BLaER1 (cell line): ENCODE measurements around the gene MRRF.
A peak's percentile ranks its signal among the peaks of the same experiment; 100 is the strongest.
"Not testable (repeated sequence)": the region's sequence is repeated elsewhere in the genome, so short reads cannot be mapped to it uniquely, and the experiment has no call there.

Experiments used
- H3K27ac ChIP-seq: shearing (Covaris generic); formaldehyde crosslinking; 2 replicates; pipeline ENCODE4 v1.8.1; 2022
- H3K27me3 ChIP-seq: shearing (Covaris generic); formaldehyde crosslinking; 2 replicates; pipeline ENCODE4 v1.8.1; 2022
- H3K36me3 ChIP-seq: shearing (Covaris generic); formaldehyde crosslinking; 2 replicates; pipeline ENCODE4 v1.8.1; 2022
- H3K4me1 ChIP-seq: shearing (Covaris generic); formaldehyde crosslinking; 2 replicates; pipeline ENCODE4 v1.8.1; 2022
- H3K4me2 ChIP-seq: shearing (Covaris generic); formaldehyde crosslinking; 2 replicates; pipeline ENCODE4 v1.8.1; 2022
- H3K4me3 ChIP-seq: shearing (Covaris generic); formaldehyde crosslinking; 2 replicates; pipeline ENCODE4 v1.8.1; 2022
- H3K9ac ChIP-seq: shearing (Covaris generic); formaldehyde crosslinking; 2 replicates; pipeline ENCODE4 v1.8.1; 2022
- H3K9me3 ChIP-seq: shearing (Covaris generic); formaldehyde crosslinking; 2 replicates; pipeline ENCODE4 v1.8.1; 2022
- H4K20me1 ChIP-seq: shearing (Covaris generic); formaldehyde crosslinking; 2 replicates; pipeline ENCODE4 v1.8.1; 2022
- Cebpa-rat ChIP-seq: shearing (Covaris generic); IDR thresholded peaks from 2 replicates; pipeline ENCODE4 v1.8.1; 2022

Gene MRRF

DNA sequence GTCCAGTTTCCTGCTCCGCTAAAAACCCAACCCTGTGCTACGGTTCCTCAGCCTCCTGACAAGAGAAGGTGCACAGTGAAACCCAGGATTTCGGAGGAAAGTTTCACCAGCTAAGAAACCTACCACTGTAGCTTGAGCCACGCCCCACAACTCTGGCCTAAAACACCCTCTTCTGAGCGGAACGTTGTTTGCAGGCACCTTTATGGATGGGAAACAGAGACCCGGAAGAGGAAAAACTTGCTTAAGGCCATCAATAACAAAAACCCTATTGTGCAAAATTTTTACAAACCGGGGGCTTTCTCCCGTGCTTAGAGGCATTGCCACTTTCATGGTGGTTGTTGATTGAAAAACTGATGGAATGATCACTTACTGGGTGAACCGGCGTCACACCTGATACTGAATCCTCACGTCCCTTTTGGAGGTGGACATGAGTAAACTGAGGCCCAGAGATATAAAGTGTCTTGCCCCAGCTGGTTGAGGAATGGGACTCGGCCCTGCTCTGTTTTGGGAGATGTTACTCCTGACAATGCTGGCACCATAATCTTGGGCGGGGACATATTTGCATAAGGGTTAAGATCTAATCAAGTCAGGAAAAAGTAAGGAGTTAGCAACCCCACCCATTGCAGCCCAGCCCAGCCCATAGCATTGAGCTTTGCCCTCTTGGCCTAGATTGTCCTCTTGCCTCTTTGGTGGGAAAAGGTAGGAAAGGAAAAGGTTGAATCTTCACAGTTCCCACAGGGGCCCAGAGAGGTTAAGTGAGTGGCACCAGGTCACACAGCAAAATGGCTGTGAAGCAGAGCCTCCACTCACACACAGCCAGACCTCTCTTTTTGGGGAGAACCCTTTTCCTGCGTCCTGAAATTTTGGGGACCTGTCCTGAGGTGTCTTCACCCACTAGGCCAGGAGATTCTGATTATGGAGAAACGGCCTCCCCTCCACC lies 82.9 kb downstream of the MRRF start:
- TF ChIP-seq Cebpa-rat, result no peak
- H3K27ac ChIP-seq, result peak overlapping the region; percentile 66
- H3K36me3 ChIP-seq, result no peaks in the 10 kb centered on the region
- H4K20me1 ChIP-seq, result no peaks in the 10 kb centered on the region
- peaks cover 28% of the 10 kb centered on the region for H3K4me1 ChIP-seq
- H3K4me3 ChIP-seq, result peak overlapping the region; percentile 68
- H3K4me2 ChIP-seq, result peak overlapping the region; percentile 93
- peaks cover 2% of the 10 kb centered on the region; the same call in 1 of the 2 replicates for H3K9me3 ChIP-seq
- H3K9ac ChIP-seq, result peak overlapping the region; percentile 73
- H3K27me3 ChIP-seq, result peaks cover 32% of the 10 kb centered on the region

DNA sequence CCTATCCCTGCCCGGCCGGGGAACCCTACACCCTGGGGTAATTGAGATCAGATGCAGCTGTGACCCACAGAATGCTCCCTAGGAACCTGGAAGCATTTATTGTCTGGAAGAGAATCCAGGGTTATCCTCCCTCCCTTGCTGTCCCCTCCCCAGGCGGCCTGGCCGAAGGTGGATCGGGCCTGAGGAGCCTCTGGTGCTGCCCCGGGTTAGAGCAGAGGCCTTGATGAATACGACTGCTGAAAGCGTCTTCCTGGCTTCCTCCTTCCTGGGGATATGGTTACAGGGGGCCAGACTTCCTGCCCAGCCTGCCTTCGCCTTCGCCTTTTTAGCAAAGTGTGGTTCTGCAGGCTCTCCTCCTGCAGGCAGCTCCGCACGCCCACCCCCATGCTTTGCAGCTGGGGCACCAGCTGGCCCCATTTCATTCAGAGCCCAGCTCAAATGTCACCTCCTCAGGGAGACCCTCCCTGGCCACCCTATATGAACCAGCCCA lies 83.7 kb downstream of the MRRF start:
- Histone ChIP-seq H3K4me2 (peak overlapping the region; percentile 93), H3K4me1 (peaks cover 28% of the 10 kb centered on the region), H4K20me1 (no peaks in the 10 kb centered on the region), H3K27ac (peak overlapping the region; percentile 43; the same call in 1 of the 2 replicates), H3K9ac (no peak overlapping the region), H3K36me3 (no peaks in the 10 kb centered on the region), H3K27me3 (peaks cover 32% of the 10 kb centered on the region), H3K9me3 (peaks cover 9% of the 10 kb centered on the region), H3K4me3 (no peak overlapping the region)
- TF ChIP-seq Cebpa-rat, result no peak

DNA sequence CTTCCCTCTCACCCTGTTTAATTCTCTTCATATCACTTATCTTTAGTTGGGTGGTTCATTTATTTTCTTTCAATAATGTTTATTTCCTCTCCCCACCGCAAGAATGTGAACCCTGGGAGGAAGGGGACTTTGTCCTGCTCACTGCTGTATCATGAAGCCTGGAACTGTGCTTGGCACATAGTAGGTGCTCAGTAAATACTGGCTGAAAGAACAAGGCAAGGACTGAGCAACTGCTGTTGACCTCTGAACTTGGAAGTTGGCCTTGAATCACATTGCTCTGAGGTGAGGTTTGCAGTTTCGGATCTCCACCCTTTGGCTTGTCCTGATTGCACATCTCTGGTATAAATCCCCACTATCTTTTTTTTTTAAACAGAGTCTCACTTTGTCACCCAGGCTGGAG lies 84.1 kb downstream of the MRRF start:
- no peak for TF ChIP-seq Cebpa-rat
- peak overlapping the region; percentile 93 for H3K4me2 ChIP-seq
- H3K27ac ChIP-seq, result no peak overlapping the region
- H3K9ac ChIP-seq, result no peak overlapping the region
- peaks cover 14% of the 10 kb centered on the region for H3K9me3 ChIP-seq
- H3K4me1 ChIP-seq, result peaks cover 28% of the 10 kb centered on the region
- H4K20me1 ChIP-seq, result no peaks in the 10 kb centered on the region
- no peaks in the 10 kb centered on the region for H3K36me3 ChIP-seq
- H3K4me3 ChIP-seq, result no peak overlapping the region
- H3K27me3 ChIP-seq, result peaks cover 32% of the 10 kb centered on the region

DNA sequence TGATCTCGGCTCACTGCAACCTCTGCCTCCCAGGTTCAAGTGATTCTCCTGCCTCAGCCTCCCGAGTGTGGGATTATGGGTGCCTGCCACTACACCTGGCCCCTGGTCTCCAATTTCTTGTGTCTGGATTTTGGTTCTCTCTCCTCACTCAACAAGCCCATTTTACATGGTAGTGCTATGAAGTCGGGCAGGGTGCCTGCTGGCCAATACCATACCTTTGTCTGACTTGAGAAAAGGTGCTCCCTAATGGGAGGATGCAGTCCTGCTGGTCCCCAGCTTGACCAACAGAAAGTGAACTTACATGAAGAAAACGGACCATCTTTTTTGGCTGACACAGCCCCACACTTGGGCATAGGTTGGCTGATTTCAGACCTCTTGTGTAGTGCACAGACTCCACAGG lies 84.5 kb downstream of the MRRF start:
- Histone ChIP-seq H3K4me3 (no peak overlapping the region), H3K36me3 (no peaks in the 10 kb centered on the region), H3K4me2 (no peak overlapping the region), H3K9me3 (peaks cover 14% of the 10 kb centered on the region), H3K27me3 (peaks cover 32% of the 10 kb centered on the region), H3K4me1 (peaks cover 28% of the 10 kb centered on the region), H4K20me1 (no peaks in the 10 kb centered on the region), H3K9ac (no peak overlapping the region), H3K27ac (no peak overlapping the region)
- no peak for TF ChIP-seq Cebpa-rat

DNA sequence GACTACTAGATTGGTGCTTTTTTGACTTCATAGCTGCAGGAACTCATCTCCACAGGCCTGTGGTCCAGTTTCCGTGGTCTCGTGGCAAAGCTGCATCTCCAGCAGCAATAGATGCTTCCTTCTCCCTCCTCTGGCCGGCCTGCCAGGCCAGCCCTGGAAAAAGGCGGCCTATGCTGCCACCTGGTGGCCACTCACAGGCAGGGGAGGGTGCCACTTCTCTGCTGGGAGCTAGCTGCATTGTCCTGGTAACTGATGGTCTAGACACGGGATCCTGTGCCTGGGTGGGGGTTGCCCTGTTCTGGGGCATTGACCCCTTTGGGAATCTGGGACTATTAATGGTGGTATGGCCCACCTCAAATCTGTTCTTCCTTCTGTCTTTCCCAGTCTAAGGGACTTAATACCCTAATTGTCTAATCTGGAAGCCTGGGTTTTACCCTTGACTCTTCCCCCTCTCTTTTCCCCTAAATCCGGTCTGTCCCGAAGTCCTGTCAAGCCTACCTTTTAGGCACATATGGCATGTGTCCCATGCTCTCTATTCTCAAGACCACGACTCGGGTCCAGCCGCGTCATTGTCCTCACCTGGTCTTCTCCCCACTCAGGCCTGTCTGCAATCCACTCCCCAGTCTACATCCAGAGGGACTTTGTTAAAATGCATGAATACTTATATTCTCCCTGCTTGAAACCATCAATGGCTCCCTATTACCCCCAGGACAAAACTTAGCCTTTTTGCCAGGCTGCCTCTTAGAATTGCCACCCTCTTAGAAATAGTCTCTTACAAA lies 86.1 kb downstream of the MRRF start:
- no peaks in the 10 kb centered on the region for H4K20me1 ChIP-seq

DNA sequence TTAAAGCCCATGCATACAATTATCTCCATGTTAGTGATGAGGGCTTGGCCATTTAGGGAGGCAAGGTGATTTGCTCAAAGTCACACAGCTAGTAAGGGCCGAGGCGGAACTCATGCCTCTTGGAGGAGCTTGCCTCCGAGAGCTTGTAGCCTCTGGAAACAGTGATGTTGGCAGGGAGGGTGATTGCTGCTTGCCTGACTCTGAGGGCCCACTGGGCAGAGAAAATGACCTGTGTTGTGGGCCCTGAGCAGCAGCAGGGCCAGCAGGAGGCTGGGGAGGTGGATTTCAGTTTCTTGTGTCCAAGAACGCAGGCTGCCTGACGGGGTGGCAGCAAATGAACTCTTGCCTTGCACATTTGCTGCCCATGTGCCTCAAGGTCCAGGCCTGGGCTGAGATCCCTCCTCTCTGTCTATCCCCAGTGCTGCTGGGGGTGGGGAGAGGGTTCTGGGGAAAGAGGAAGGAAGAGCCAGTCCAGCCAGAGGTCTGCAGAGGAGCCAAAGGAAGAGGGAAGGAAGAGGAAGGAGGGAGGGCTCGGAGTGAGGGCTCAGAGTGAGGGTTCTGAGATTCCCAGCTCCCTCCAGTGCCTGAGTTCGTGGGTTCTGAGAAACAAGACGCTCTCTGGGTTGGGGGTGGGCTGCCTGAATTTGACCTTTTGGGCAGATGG lies 90.0 kb downstream of the MRRF start:
- H3K9me3 ChIP-seq, result peaks cover 26% of the 10 kb centered on the region
- TF ChIP-seq Cebpa-rat, result no peak
- no peak overlapping the region for H3K4me3 ChIP-seq
- H3K4me2 ChIP-seq, result no peak overlapping the region
- no peak overlapping the region for H3K9ac ChIP-seq
- H3K27me3 ChIP-seq, result no peaks in the 10 kb centered on the region
- H3K36me3 ChIP-seq, result no peaks in the 10 kb centered on the region
- no peak overlapping the region for H3K27ac ChIP-seq
- H3K4me1 ChIP-seq, result no peaks in the 10 kb centered on the region
- H4K20me1 ChIP-seq, result no peaks in the 10 kb centered on the region

More for the DNA sequence above, 86.1 kb downstream of the MRRF start:
- no peak overlapping the region for H3K27ac ChIP-seq
- H3K9ac ChIP-seq, result no peak overlapping the region
- H3K36me3 ChIP-seq, result no peaks in the 10 kb centered on the region
- no peak overlapping the region for H3K4me3 ChIP-seq
- H3K4me2 ChIP-seq, result no peak overlapping the region
- H3K9me3 ChIP-seq, result peaks cover 14% of the 10 kb centered on the region
- no peak for TF ChIP-seq Cebpa-rat
- H3K27me3 ChIP-seq, result peaks cover 28% of the 10 kb centered on the region
- peaks cover 28% of the 10 kb centered on the region for H3K4me1 ChIP-seq

DNA sequence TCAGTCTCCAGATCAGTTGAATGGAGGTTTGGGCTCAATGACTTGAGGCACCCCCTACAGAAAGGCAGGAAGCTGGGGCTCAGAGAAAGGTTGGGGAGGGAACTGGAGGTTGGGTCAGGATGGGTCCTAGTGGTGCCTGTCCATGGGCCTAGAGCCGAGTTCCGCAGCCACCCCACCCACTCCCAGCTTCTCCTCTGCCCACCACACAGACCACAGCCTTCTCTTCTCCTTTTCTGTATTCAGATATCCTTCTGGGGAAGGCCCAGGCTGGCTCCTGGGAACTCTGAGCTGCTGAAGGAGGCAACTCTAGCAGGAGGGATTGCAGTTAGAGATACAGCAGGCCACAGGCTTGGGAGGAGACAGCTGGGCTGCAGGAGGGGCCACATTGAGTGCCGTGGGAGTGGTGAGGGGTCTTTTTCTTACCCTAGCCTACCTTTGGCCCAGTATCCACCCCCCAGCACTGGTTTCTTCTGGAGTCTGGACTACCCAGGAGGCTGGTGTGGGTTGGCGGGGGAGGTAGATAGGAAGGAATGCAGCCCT lies 90.7 kb downstream of the MRRF start:
- no peak overlapping the region for H3K27ac ChIP-seq
- no peak overlapping the region for H3K4me3 ChIP-seq
- no peak overlapping the region for H3K9ac ChIP-seq
- H3K4me1 ChIP-seq, result no peaks in the 10 kb centered on the region
- TF ChIP-seq Cebpa-rat, result no peak
- no peaks in the 10 kb centered on the region for H3K27me3 ChIP-seq
- no peaks in the 10 kb centered on the region for H3K36me3 ChIP-seq
- no peak overlapping the region for H3K4me2 ChIP-seq
- H4K20me1 ChIP-seq, result no peaks in the 10 kb centered on the region
- peaks cover 26% of the 10 kb centered on the region for H3K9me3 ChIP-seq

DNA sequence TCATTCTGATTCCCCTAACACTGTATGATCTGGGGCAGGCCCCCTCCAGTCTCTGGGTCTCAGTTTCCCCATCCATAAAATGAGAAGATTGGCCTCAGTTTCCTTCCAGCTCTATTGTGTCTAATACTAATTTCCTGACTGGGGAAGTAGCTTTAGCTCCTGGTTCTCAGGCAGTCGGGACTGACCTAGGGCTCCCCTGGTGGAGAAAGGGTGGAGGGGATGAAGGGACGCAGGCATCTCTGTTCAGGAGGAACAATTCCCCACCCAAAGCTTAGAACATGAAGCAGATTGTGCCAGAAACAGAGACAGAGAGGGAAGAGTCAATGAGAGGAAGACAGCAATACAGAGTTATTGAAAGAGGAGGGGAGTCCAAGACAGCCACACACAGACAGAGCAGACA lies 91.9 kb downstream of the MRRF start:
- no peaks in the 10 kb centered on the region for H3K36me3 ChIP-seq
- H3K27ac ChIP-seq, result no peak overlapping the region
- 0 out of 2 replicates have a peak, but pooled peaks cover 4% of the 10 kb centered on the region for H3K4me1 ChIP-seq
- no peaks in the 10 kb centered on the region for H3K27me3 ChIP-seq
- H3K4me3 ChIP-seq, result no peak overlapping the region
- no peaks in the 10 kb centered on the region for H4K20me1 ChIP-seq
- H3K4me2 ChIP-seq, result no peak overlapping the region
- peaks cover 26% of the 10 kb centered on the region for H3K9me3 ChIP-seq
- no peak overlapping the region for H3K9ac ChIP-seq
- TF ChIP-seq Cebpa-rat, result no peak

DNA sequence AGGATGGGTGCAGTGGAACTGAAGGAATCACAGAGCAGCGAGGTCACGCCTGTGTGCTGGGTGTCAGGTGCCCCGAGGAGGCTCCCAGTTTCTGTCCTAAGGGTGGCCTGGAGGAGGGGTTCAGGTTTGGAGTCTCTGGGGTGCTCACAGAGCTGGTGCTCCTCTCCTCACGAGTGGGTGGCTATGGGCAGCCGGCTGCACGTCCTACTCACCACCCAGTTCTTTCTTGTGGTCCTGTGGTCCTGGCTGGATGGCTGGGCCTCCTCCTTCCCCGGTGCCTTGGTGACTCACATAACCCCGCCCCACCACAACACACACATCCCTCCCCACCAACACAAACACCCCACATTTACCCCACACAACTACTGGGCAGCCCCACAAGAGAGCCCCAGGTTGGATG lies 96.2 kb downstream of the MRRF start:
- Histone ChIP-seq H3K36me3 (no peaks in the 10 kb centered on the region), H3K27me3 (no peaks in the 10 kb centered on the region), H3K4me2 (no peak overlapping the region), H3K4me3 (no peak overlapping the region), H3K4me1 (peaks cover 5% of the 10 kb centered on the region), H4K20me1 (no peaks in the 10 kb centered on the region), H3K27ac (no peak overlapping the region), H3K9me3 (peaks cover 12% of the 10 kb centered on the region), H3K9ac (no peak overlapping the region)
- no peak for TF ChIP-seq Cebpa-rat

DNA sequence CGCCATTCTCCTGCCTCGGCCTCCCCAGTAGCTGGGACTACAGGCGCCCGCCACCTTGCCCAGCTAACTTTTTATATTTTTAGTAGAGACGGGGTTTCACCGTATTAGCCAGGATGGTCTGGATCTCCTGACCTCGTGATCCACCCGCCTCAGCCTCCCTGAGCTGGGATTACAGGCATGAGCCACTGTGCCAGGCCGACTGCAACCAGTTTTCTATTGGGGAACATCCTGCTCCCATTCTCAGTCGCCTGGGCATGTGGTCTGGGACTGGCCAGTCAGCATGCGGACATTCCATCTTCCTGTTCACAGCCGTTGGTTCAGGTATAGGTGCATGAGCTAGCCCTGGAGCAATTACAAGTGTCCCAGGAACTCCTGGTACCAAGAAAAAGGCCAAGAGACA lies 98.4 kb downstream of the MRRF start:
- peaks cover 24% of the 10 kb centered on the region for H3K4me1 ChIP-seq
- H3K9me3 ChIP-seq, H3K36me3 ChIP-seq, H4K20me1 ChIP-seq, H3K4me2 ChIP-seq, H3K9ac ChIP-seq, H3K27ac ChIP-seq, H3K27me3 ChIP-seq, H3K4me3 ChIP-seq: not testable (repeated sequence)
